ENCODE measurements around the gene TOMM34.

The TOMM34 gene

GRCh38 chr20:44960103-44960852 is at the start of gene TOMM34:
TSS of gene TOMM34 (minus strand) at chr20:44960397. CDS start at chr20:44960333, 64 bp downstream.
- TF ChIP-seq YY1 (IDR thresholded peaks at IDR 0.05; ENCODE audit: insufficient read depth, insufficient read length) (no peak), SUZ12 (IDR thresholded peaks at IDR 0.05; ENCODE audit: extremely low read depth, insufficient read depth, insufficient read length) (no peak), ZNF274 (IDR thresholded peaks at IDR 0.05; ENCODE audit: low read depth, low read length) (no peak)
- H3K4me3 ChIP-seq (ENCODE audit: insufficient read length, low read depth) = peak within 1 kb of the TSS; percentile 45
- no peaks in the 10 kb centered on the region for H3K9me3 ChIP-seq (ENCODE audit: insufficient read depth, low read length)
- no peaks in the 10 kb centered on the region for H3K4me1 ChIP-seq (ENCODE audit: insufficient read depth, insufficient read length)
- peaks cover 34% of the 10 kb centered on the region for H3K36me3 ChIP-seq (ENCODE audit: insufficient read depth, insufficient read length, low read length)
- DNase-seq (ENCODE audit: low read depth, low spot score) = peak; percentile 93
- peaks cover 3% of the 10 kb centered on the region for H3K27me3 ChIP-seq (ENCODE audit: insufficient read depth, insufficient read length)
- H3K9ac ChIP-seq (ENCODE audit: insufficient read length, low read depth) = peak within 1 kb of the TSS; percentile 93

GRCh38 chr20:45008521-45009049 is 48.4 kb upstream of the TOMM34 start:
- Histone ChIP-seq H3K36me3 (ENCODE audit: insufficient read depth, insufficient read length, low read length) (peaks cover 15% of the 10 kb centered on the region), H3K27me3 (ENCODE audit: insufficient read depth, insufficient read length) (no peaks in the 10 kb centered on the region), H3K4me1 (ENCODE audit: insufficient read depth, insufficient read length) (no peaks in the 10 kb centered on the region), H3K4me3 (ENCODE audit: insufficient read length, low read depth) (no peak overlapping the region), H3K9ac (ENCODE audit: insufficient read length, low read depth) (no peak overlapping the region), H3K9me3 (ENCODE audit: insufficient read depth, low read length) (no peaks in the 10 kb centered on the region)
- no peak for DNase-seq (ENCODE audit: low read depth, low spot score)
- no peak for TF ChIP-seq ZNF274 (IDR thresholded peaks at IDR 0.05; ENCODE audit: low read depth, low read length)
- TF ChIP-seq SUZ12 (IDR thresholded peaks at IDR 0.05; ENCODE audit: extremely low read depth, insufficient read depth, insufficient read length) = no peak
- TF ChIP-seq YY1 (IDR thresholded peaks at IDR 0.05; ENCODE audit: insufficient read depth, insufficient read length) = no peak

- Histone ChIP-seq H3K9me3 (ENCODE audit: insufficient read depth, low read length) (no peaks in the 10 kb centered on the region), H3K36me3 (ENCODE audit: insufficient read depth, insufficient read length, low read length) (peaks cover 51% of the 10 kb centered on the region), H3K27me3 (ENCODE audit: insufficient read depth, insufficient read length) (no peaks in the 10 kb centered on the region), H3K4me1 (ENCODE audit: insufficient read depth, insufficient read length) (no peaks in the 10 kb centered on the region), H3K4me3 (ENCODE audit: insufficient read length, low read depth) (no peak overlapping the region), H3K9ac (ENCODE audit: insufficient read length, low read depth) (no peak overlapping the region)
- TF ChIP-seq YY1 (IDR thresholded peaks at IDR 0.05; ENCODE audit: insufficient read depth, insufficient read length) (no peak), SUZ12 (IDR thresholded peaks at IDR 0.05; ENCODE audit: extremely low read depth, insufficient read depth, insufficient read length) (no peak), ZNF274 (IDR thresholded peaks at IDR 0.05; ENCODE audit: low read depth, low read length) (no peak)
- no peak for DNase-seq (ENCODE audit: low read depth, low spot score)
Observed at GRCh38 chr20:44997668-44998067, 37.5 kb upstream of the TOMM34 start.

- TF ChIP-seq YY1 (IDR thresholded peaks at IDR 0.05; ENCODE audit: insufficient read depth, insufficient read length) (no peak), SUZ12 (IDR thresholded peaks at IDR 0.05; ENCODE audit: extremely low read depth, insufficient read depth, insufficient read length) (no peak), ZNF274 (IDR thresholded peaks at IDR 0.05; ENCODE audit: low read depth, low read length) (no peak)
- H3K9me3 ChIP-seq (ENCODE audit: insufficient read depth, low read length) = no peaks in the 10 kb centered on the region
- H3K4me1 ChIP-seq (ENCODE audit: insufficient read depth, insufficient read length) = no peaks in the 10 kb centered on the region
- no peak overlapping the region for H3K4me3 ChIP-seq (ENCODE audit: insufficient read length, low read depth)
- no peak for DNase-seq (ENCODE audit: low read depth, low spot score)
- no peak overlapping the region for H3K9ac ChIP-seq (ENCODE audit: insufficient read length, low read depth)
- peaks cover 47% of the 10 kb centered on the region for H3K36me3 ChIP-seq (ENCODE audit: insufficient read depth, insufficient read length, low read length)
- no peaks in the 10 kb centered on the region for H3K27me3 ChIP-seq (ENCODE audit: insufficient read depth, insufficient read length)
Observed at GRCh38 chr20:44997171-44997570, 37.0 kb upstream of the TOMM34 start.

- Histone ChIP-seq H3K27me3 (ENCODE audit: insufficient read depth, insufficient read length) (no peaks in the 10 kb centered on the region), H3K9ac (ENCODE audit: insufficient read length, low read depth) (no peak overlapping the region), H3K4me1 (ENCODE audit: insufficient read depth, insufficient read length) (no peaks in the 10 kb centered on the region)
Observed at GRCh38 chr20:44993343-44993742, 33.1 kb upstream of the TOMM34 start.

GRCh38 chr20:44990957-44991356 is 30.8 kb upstream of the TOMM34 start:
- H3K27me3 ChIP-seq (ENCODE audit: insufficient read depth, insufficient read length) = no peaks in the 10 kb centered on the region

More at GRCh38 chr20:44993343-44993742, 33.1 kb upstream of the TOMM34 start:
- Histone ChIP-seq H3K4me3 (ENCODE audit: insufficient read length, low read depth) (no peak overlapping the region), H3K36me3 (ENCODE audit: insufficient read depth, insufficient read length, low read length) (peaks cover 30% of the 10 kb centered on the region), H3K9me3 (ENCODE audit: insufficient read depth, low read length) (no peaks in the 10 kb centered on the region)
- no peak for TF ChIP-seq YY1 (IDR thresholded peaks at IDR 0.05; ENCODE audit: insufficient read depth, insufficient read length)
- TF ChIP-seq ZNF274 (IDR thresholded peaks at IDR 0.05; ENCODE audit: low read depth, low read length) = no peak
- TF ChIP-seq SUZ12 (IDR thresholded peaks at IDR 0.05; ENCODE audit: extremely low read depth, insufficient read depth, insufficient read length) = no peak
- no peak for DNase-seq (ENCODE audit: low read depth, low spot score)

GRCh38 chr20:44990425-44990824 is 30.2 kb upstream of the TOMM34 start:
- Histone ChIP-seq H3K4me1 (ENCODE audit: insufficient read depth, insufficient read length) (no peaks in the 10 kb centered on the region), H3K27me3 (ENCODE audit: insufficient read depth, insufficient read length) (no peaks in the 10 kb centered on the region), H3K4me3 (ENCODE audit: insufficient read length, low read depth) (no peak overlapping the region), H3K9me3 (ENCODE audit: insufficient read depth, low read length) (no peaks in the 10 kb centered on the region), H3K36me3 (ENCODE audit: insufficient read depth, insufficient read length, low read length) (peaks cover 31% of the 10 kb centered on the region), H3K9ac (ENCODE audit: insufficient read length, low read depth) (no peak overlapping the region)
- TF ChIP-seq SUZ12 (IDR thresholded peaks at IDR 0.05; ENCODE audit: extremely low read depth, insufficient read depth, insufficient read length) (no peak), ZNF274 (IDR thresholded peaks at IDR 0.05; ENCODE audit: low read depth, low read length) (no peak), YY1 (IDR thresholded peaks at IDR 0.05; ENCODE audit: insufficient read depth, insufficient read length) (no peak)
- DNase-seq (ENCODE audit: low read depth, low spot score) = no peak

More at GRCh38 chr20:44990957-44991356, 30.8 kb upstream of the TOMM34 start:
- Histone ChIP-seq H3K4me1 (ENCODE audit: insufficient read depth, insufficient read length) (no peaks in the 10 kb centered on the region), H3K9ac (ENCODE audit: insufficient read length, low read depth) (no peak overlapping the region), H3K36me3 (ENCODE audit: insufficient read depth, insufficient read length, low read length) (peaks cover 27% of the 10 kb centered on the region), H3K9me3 (ENCODE audit: insufficient read depth, low read length) (no peaks in the 10 kb centered on the region), H3K4me3 (ENCODE audit: insufficient read length, low read depth) (no peak overlapping the region)
- TF ChIP-seq YY1 (IDR thresholded peaks at IDR 0.05; ENCODE audit: insufficient read depth, insufficient read length) = no peak
- TF ChIP-seq SUZ12 (IDR thresholded peaks at IDR 0.05; ENCODE audit: extremely low read depth, insufficient read depth, insufficient read length) = no peak
- TF ChIP-seq ZNF274 (IDR thresholded peaks at IDR 0.05; ENCODE audit: low read depth, low read length) = no peak
- no peak for DNase-seq (ENCODE audit: low read depth, low spot score)

All from NT2/D1 (cell line).